GM23338 (cell line): Measurements from ENCODE around the gene NCLN.

Experiments
- CREB1 ChIP-seq: fragments of 250-450 bp; sonication (Bioruptor Pico); IDR thresholded peaks from 2 replicates; pipeline ENCODE4 v1.5.0; 2020; ENCODE audit warnings: low read depth, mild to moderate bottlenecking, moderate library complexity
- CTCF ChIP-seq, 2 experiments: fragments of 200-600 bp in 1 of 2; sonication (generic) in 1 of 2; conservative IDR thresholded peaks; 2 replicates each; pipeline versions ENCODE4 v1.5.1 to v1.6.1; 2016 to 2017; ENCODE audit warnings: antibody characterized with exemption in 2 of 2, low read depth in 2 of 2, mild to moderate bottlenecking in 2 of 2, moderate library complexity in 1 of 2
- EZH2 ChIP-seq: fragments of 200-600 bp; sonication (generic); IDR thresholded peaks from one replicate; pipeline ENCODE4 v1.8.0; 2017; ENCODE audit warnings: antibody characterized with exemption, mild to moderate bottlenecking, low read depth; ENCODE audit not compliant: unreplicated experiment
- EZH2phosphoT487 ChIP-seq: fragments of 200-600 bp; sonication (generic); IDR thresholded peaks from one replicate; pipeline ENCODE4 v1.8.1; 2018; ENCODE audit warnings: antibody characterized with exemption; ENCODE audit not compliant: unreplicated experiment
- JUNB ChIP-seq: IDR thresholded peaks from one replicate; pipeline ENCODE4 v1.6.1; 2016; ENCODE audit warnings: antibody characterized with exemption; ENCODE audit not compliant: unreplicated experiment
- POLR2AphosphoS5 ChIP-seq: IDR thresholded peaks from 2 replicates; pipeline ENCODE4 v1.6.1; 2016; ENCODE audit warnings: antibody characterized with exemption, low read depth
- REST ChIP-seq: IDR thresholded peaks from one replicate; pipeline ENCODE4 v1.6.1; 2018; ENCODE audit warnings: antibody characterized with exemption; ENCODE audit not compliant: unreplicated experiment
- ZNF331 ChIP-seq: fragments of 250-450 bp; sonication (Bioruptor Pico); IDR thresholded peaks from 2 replicates; pipeline ENCODE4 v1.5.0; 2020; ENCODE audit warnings: low read depth, mild to moderate bottlenecking, moderate library complexity

GRCh38 chr19:3227054-3227626 is 41.4 kb downstream of the NCLN start:
- TF ChIP-seq CTCF (conservative IDR thresholded peaks at IDR 0.05; ENCODE audit: low read depth in 2 of 2) (no peak), EZH2 (no peak), POLR2AphosphoS5 (no peak), EZH2phosphoT487 (no peak), REST (no peak), ZNF331 (no peak), CREB1 (CRISPR knock-in tag) (no peak), JUNB (no peak)
